ENCODE data around the gene CLIC4.

- TF ChIP-seq CTCF (IDR thresholded peaks at IDR 0.05) = no peak
- no peak for TF ChIP-seq POLR2A (IDR thresholded peaks at IDR 0.05)
Measured at GRCh38 chr1:24795236-24795635, 50.0 kb downstream of the CLIC4 start.
